Measurements from ENCODE around the gene RHBDL2. TPM values are rescaled to one million over a fixed set of nuclear protein-coding genes. Genes with fewer than 3 reads are reported as not detected.
A peak's percentile ranks its signal among the peaks of the same experiment; 100 is the strongest.
"Not testable (repeated sequence)": the region's sequence is repeated elsewhere in the genome, so short reads cannot be mapped to it uniquely, and the experiment has no call there.

The RHBDL2 gene
- total RNA-seq, 1 donor from 2014 or later, result not detected

DNA sequence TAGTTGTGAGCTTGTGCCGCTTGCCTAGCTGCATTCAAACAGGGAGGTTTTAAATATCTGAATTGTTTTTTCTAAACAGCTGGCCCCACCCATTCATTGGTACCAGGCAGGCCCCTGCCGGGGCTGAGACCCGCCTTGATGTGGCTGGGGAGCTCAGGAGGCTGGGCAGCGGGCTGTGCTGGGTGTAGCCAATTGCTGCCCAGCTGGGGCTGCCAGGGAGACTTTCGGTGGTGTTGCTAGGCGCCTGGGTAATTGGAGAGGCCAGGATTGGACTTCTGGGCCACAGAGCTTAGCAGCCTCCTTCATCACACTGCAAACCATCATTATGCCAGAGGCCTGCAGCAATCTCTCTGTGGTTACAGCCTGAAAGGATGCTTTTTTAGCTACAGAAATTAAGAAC, 12.2 kb downstream of the RHBDL2 start:
- peak; percentile 80 for DNase-seq

DNA sequence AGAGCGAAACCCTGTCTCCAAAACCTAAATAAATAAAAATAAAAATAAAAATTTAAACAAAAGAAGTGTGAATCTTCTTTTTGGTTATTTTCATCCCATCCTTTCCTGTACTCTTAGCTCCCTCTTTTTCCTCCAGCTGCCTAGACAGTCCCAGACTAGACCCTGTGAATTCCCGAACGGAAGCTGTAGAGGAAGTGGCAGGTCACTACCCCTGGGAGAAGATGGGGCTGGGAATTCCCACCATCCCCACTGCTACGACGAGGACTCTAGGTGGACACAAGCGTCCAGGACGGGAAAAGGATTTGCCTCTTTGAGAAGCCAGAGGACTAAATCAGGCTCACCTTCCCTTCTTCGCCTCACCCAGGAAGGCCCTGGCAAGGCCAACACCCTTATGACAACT, 12.6 kb downstream of the RHBDL2 start:
- no peak for DNase-seq

DNA sequence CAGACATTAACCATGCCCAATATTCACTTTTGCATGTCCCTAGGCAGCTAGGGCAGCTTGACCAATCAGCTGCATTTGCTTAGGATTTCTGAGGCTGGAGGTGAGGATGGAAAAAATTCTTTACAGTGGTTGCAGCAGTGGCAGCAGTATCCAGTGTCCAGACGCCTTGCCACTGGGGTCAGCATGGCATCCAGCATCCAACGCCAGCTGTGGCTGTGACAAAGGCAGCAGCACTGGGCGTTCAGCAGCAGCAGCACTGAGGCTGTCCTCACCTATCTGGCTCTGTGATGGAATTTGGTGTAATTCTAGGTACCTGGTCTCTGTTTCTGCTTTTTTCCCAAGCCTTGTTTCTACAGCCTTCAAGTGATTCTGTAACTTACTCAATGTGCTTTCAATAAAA, 15.5 kb downstream of the RHBDL2 start:
- no peak for DNase-seq

DNA sequence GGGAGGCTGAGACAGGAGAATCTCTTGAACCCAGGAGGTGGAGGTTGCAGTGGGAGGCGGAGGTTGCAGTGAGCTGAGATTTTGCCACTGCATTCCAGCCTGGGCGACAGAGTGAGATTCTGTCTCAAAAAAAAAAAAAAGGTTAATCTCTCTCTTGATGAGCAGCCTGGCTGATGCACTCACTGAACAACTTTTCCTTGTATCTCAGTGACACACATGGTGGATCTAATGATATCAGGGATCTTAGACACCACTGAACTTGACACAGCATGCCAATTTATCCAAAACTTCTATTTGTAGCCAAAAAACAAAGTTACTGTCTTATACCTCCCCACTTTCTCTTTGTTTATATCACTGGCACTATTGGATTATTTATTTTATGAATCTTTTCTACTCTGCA, 16.2 kb downstream of the RHBDL2 start:
- DNase-seq, result no peak

GRCh38 chr1:38923607-38924006, 18.0 kb downstream of the RHBDL2 start:
- DNase-seq, result no peak

- peak; percentile 41 for DNase-seq
Observed at GRCh38 chr1:38919130-38919529, 22.5 kb downstream of the RHBDL2 start.

- DNase-seq, result no peak
Observed at GRCh38 chr1:38918568-38918967, 23.1 kb downstream of the RHBDL2 start.

- DNase-seq, result no peak
Observed at GRCh38 chr1:38917772-38918171, 23.9 kb downstream of the RHBDL2 start.

DNA sequence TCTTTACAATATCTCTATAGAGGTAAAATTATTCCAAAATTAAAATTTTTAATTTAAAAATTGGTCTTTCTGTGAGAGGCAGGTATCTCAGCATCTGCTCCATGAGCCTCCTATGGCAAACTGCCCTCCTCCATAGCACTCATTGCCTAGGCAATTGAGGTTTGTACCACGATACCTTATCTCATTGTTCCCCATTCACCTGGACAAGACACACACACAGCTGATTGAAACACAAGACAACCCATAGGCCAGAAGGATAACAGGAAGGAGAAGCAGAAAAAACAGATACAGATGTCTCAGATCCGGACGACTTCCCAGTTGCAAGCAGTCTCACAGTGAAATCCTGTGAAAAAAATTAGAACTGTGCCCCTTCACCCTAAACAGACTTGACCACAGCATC, 24.3 kb downstream of the RHBDL2 start:
- no peak for DNase-seq

DNA sequence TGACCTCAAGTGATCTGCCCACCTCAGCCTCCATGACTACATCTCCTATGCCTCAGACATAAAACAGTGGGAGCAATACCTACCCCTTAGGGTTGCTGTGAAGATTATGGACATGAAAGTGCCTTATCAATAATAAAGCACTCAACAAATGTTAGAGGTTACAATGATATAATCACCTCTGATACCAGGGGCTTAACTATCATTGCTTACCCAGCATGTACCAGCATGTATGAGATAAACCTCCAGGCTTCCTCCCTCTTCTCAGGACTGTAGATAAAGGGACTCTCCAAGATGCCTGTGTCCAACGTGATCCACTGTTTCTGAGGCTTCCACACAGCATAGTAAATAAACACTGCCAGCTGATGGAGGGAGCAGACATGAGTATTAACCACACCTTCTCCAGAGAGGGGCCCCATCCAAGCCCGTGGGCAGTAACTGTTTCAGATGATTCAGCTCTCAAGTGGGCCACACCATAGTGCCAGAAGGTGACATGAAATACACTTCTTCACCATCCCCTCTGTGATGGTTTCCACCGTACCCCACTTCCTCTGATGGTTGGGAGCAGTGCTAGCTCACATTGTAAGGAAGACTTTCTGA, 26.2 kb downstream of the RHBDL2 start:
- no peak for DNase-seq

DNA sequence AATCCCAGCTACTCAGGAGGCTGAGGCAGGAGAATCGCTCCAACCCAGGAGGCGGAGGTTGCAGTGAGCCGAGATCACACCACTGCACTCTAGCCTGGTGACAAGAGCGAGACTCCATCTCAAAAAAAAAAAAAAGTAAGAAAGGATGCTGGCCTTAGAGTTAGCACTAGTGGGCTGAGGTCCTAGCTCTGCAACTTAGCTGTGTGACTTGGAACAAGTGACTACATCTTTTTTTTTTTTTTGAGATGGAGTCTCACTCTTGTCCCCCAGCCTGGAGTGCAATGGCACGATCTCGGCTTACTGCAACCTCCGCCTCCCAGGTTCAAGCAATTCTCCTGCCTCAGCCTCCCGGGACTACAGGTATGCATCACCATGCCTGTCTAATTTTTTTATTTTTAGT, 26.7 kb downstream of the RHBDL2 start:
- not testable (repeated sequence) for DNase-seq

GRCh38 chr1:38908821-38909220, 32.8 kb downstream of the RHBDL2 start:
- DNase-seq, result no peak

DNA sequence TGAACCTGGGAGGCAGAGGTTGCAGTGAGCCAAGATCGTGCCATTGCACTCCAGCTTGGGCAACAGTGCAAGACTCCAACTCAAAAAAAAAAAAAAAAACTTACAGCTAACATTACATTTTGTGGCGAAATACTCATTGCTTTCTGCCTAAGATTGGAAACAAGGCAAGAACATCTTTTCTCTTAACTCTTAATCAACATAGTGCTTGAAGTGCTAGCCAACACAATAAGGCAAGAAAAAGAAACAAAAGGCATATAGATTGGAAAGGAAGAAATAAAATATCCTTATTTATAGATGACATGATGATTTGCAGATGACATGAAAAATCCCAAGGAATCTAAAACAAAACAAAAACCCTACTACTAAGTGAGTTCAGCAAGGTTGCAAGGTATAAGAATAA, 35.6 kb downstream of the RHBDL2 start:
- DNase-seq, result no peak

- DNase-seq, result no peak
Observed at GRCh38 chr1:38899560-38899959, 42.1 kb downstream of the RHBDL2 start.

GRCh38 chr1:38898653-38899230, 42.9 kb downstream of the RHBDL2 start:
- DNase-seq, result no peak

DNA sequence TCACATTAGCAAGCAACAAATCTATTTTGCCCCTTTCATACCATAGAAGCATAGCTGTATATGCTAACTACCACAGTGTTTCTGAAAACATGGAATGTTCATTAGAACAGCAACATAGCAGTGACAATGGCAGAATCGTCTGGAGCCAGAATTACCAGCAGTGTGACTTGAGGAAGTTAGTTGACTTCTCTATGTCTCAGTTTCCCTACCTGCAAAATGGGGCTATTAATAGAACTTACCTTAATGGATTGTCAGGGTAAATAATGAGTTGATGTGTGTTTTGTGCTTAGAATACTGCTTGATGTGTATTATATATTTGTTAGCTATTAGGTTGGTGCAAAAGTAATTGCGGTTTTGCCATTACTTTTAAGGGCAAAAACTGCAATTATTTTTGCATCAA, 45.5 kb downstream of the RHBDL2 start:
- no peak for DNase-seq

- no peak for DNase-seq
Observed at GRCh38 chr1:38892976-38893375, 48.7 kb downstream of the RHBDL2 start.

DNA sequence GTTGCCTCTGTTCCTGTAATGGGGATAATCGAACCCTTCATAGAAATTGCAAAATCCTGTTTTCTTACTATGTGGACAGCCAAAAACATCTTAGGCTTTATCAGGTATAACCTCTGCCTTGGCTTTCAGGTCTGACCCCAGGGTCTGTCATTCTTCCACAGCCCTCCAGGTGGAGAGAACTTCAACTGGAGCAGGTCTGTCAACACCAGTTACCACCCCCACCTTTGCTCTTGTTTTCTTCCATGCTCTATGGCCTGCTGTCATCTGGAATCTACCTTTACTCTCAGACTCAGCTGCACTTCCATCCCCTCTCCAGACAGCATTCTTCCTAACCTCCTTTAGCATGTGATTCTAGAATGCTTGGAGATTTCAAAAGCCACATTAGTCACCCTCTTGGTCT, 49.9 kb downstream of the RHBDL2 start:
- DNase-seq, result no peak

GRCh38 chr1:38889589-38889988, 52.0 kb downstream of the RHBDL2 start:
- DNase-seq, result no peak

- DNase-seq, result no peak
Observed at GRCh38 chr1:38888423-38889333, 53.0 kb downstream of the RHBDL2 start.

DNA sequence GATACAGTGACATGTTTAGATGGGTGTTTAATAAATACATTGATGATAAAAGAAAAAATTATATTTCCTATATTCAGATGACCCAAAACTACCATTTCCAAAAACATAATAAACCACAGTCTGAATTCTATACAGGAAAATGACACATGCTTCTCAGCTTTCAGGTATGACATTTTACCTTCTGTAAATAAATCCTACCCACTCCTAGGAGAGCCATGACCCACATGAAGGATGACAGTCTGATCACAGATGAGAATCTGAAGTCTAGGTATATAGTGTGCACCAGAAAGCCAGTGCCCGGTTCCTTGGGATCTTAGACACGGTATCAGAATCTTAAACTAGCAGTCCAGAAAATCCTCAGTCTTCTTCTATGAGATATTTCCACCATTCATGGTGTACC, 56.5 kb downstream of the RHBDL2 start:
- DNase-seq, result no peak

- DNase-seq, result no peak
Observed at GRCh38 chr1:38881487-38881886, 60.1 kb downstream of the RHBDL2 start, which contains the start of gene GJA9. GJA9 (minus strand) TSS chr1:38881587; CDS start chr1:38876098, 5,489 bp downstream.

DNA sequence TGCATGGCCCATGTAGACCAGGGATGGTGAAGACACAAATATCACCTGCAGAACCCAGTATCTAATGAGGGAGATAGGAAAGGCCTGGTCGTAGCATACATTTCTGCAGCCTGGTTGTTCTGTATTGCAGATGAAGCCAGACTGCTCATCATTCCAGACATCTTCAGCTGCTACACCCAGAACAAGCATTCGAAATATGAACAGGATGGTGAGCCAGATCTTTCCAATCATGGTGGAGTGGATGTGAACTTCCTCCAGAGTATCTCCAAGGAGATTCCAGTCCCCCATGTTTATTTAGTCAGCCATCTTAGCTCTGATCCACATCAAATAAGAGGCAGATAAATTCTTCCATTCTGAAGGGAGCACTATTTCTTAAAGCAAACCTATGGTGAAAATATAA, 65.8 kb downstream of the RHBDL2 start:
- DNase-seq, result no peak
